Esophagus muscularis mucosa (tissue), 4 donors: Measurements from ENCODE around the gene ASPSCR1. TPM values are rescaled to one million over a fixed set of nuclear protein-coding genes. Genes with fewer than 3 reads are reported as not detected.

Source experiments
- DNase-seq: peaks from one replicate; pipeline ENCODE4 v3.0.0-alpha.2; 2017; ENCODE audit errors: extremely low spot score
- H3K27ac ChIP-seq, 4 donors: fragments of 200-600 bp; sonication (generic); replicated peaks in 1 of 4; 1 replicate in 3 of 4; 2 replicates in 1 of 4; pipeline ENCODE4 v1.5.1; 2016 to 2019; ENCODE audit warnings: mild to moderate bottlenecking in 1 of 4
- H3K27me3 ChIP-seq, 4 donors: fragments of 200-600 bp; sonication (generic); one replicate each; pipeline versions ENCODE4 v1.5.1 to v1.6.0; 2016 to 2019
- H3K36me3 ChIP-seq, 4 donors: fragments of 200-600 bp; sonication (generic); one replicate each; pipeline ENCODE4 v1.5.1; 2016 to 2019
- H3K4me1 ChIP-seq, 4 donors: fragments of 200-600 bp; sonication (generic); one replicate each; pipeline ENCODE4 v1.5.1; 2016 to 2019
- H3K4me3 ChIP-seq, 4 donors: fragments of 200-600 bp; sonication (generic); 1 replicate in 2 of 4; 2 replicates in 2 of 4; pipeline ENCODE4 v1.5.1; 2016 to 2019; ENCODE audit warnings: mild to moderate bottlenecking in 4 of 4, moderate library complexity in 1 of 4
- H3K9me3 ChIP-seq, 4 donors: fragments of 200-600 bp; sonication (generic); 1 replicate in 3 of 4; 2 replicates in 1 of 4; pipeline ENCODE4 v1.5.1; 2016 to 2019
- EP300 ChIP-seq: sonication (generic); formaldehyde crosslinking; IDR thresholded peaks from one replicate; pipeline ENCODE4 v1.6.1; 2017; ENCODE audit warnings: antibody characterized with exemption
- POLR2A ChIP-seq: fragments of 450-650 bp; IDR thresholded peaks from one replicate; pipeline ENCODE4 v1.6.1; 2017; ENCODE audit warnings: antibody characterized with exemption, moderate library complexity, mild to moderate bottlenecking, low read depth
- POLR2AphosphoS5 ChIP-seq, 2 donors: sonication (generic); formaldehyde crosslinking; IDR thresholded peaks; one replicate each; pipeline ENCODE4 v1.6.1; 2017; ENCODE audit warnings: antibody characterized with exemption in 2 of 2
- WGBS: methylation state at CpG from one replicate; pipeline ENCODE4 v1.1.5; 2018; 5-methylcytosine and 5-hydroxymethylcytosine counted together
- intact Hi-C: fragments of 100-400 bp; cut with DNase I; formaldehyde crosslinking; loops from one replicate; pipeline ENCODE4 v1.15.1; 2023
- total RNA-seq, 4 donors: library from RNA; depleted of rRNA; stranded (reverse); fragments of >200 nt; gene quantifications; one replicate each; pipeline versions ENCODE4 v1.1.0 to v1.2.1, GENCODE V29; 2016
- TF ChIP-seq, protein P1 (sequence below), 3 experiments: fragments of 200-600 bp in 2 of 3; fragments of 450-650 bp in 1 of 3; sonication (generic) in 2 of 3; IDR thresholded peaks; one replicate each; pipeline ENCODE4 v1.5.1; 2017 to 2019; ENCODE audit warnings: antibody characterized with exemption in 3 of 3, mild to moderate bottlenecking in 2 of 3, moderate library complexity in 1 of 3

ASPSCR1 gene
- total RNA-seq, 4 donors from 2014 or later = 15.9 to 18.4 (median 17.3) TPM

DNA sequence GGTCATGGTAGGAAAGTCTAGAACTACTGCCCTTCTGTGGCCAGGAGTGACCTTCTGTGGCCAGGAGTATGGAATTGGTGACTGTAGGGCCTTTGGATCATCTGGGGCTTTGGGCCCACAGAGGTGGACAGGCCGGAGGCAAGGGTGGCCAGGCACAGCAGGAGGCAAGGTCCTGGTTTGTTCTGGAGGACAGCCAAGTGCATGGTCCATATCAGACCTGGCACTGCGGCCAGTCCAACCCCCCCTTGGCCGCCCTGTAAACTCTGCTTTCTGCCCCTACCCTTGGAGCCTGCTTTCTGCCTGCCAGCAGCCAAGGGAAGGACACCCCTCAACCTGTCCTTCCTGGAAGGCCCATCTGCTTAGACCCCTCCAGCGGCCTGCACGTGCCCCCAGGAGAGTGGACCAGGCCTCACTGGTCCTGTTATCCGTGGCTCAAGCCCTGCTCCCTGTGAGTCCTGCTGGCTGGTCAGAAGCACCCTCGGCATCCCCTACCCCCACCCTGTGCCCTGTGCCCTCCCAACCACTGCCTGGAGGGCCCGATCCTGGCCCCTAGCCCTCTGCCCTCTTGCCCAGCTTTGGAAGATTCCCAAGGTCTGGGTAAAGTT lies 62.4 kb downstream of the ASPSCR1 start:
- H3K4me1 ChIP-seq = peaks cover 18 to 25% (median 22%) of the 10 kb centered on the region in 4 donors
- no peak for DNase-seq
- no peaks in the 10 kb centered on the region for H3K27me3 ChIP-seq
- peaks cover 0 to 11% (median 3%) of the 10 kb centered on the region in 4 donors for H3K36me3 ChIP-seq
- H3K27ac ChIP-seq = no peak overlapping the region
- intact Hi-C loops = no loop called here
- TF ChIP-seq, protein P1, sequence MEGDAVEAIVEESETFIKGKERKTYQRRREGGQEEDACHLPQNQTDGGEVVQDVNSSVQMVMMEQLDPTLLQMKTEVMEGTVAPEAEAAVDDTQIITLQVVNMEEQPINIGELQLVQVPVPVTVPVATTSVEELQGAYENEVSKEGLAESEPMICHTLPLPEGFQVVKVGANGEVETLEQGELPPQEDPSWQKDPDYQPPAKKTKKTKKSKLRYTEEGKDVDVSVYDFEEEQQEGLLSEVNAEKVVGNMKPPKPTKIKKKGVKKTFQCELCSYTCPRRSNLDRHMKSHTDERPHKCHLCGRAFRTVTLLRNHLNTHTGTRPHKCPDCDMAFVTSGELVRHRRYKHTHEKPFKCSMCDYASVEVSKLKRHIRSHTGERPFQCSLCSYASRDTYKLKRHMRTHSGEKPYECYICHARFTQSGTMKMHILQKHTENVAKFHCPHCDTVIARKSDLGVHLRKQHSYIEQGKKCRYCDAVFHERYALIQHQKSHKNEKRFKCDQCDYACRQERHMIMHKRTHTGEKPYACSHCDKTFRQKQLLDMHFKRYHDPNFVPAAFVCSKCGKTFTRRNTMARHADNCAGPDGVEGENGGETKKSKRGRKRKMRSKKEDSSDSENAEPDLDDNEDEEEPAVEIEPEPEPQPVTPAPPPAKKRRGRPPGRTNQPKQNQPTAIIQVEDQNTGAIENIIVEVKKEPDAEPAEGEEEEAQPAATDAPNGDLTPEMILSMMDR (IDR thresholded peaks at IDR 0.05) = no peak
- TF ChIP-seq POLR2AphosphoS5 (IDR thresholded peaks at IDR 0.05) (no peak), POLR2A (no peak), EP300 (no peak)
- H3K4me3 ChIP-seq = no peak overlapping the region
- H3K9me3 ChIP-seq = no peaks in the 10 kb centered on the region
- WGBS = 98% methylated on average over 6 of the region's 8 CpGs

DNA sequence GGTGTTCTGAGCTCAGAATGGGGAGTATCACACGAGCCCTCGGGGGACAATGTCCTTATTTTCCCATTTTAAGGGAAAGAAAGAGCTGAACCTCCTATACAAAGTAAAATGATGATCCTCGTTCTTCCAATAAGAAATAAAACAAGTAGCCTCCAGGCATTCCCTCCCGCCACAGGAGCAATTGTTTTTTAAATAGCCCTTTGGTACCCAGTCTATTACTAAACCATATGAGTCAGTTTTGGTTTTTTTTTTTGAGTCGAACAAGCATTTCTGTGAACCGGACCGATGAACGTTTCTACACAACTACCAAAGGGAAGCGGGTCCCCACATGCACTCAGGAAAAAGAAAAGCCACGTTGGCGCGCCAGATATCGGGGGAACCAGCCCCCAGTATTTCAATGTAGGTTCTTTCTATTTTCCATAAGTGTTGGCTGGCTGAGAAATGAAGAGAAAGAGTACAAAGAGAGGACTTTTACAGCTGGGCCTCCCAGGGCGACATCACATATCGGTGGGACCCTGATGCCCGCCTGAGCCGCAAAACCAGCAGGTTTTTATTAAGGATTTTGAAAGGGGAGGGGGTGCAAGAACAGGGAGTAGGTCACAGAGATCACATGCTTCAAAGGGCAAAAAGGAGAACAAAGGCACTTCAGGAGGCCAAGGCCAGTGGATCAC lies 63.9 kb downstream of the ASPSCR1 start:
- no peak for DNase-seq
- no peaks in the 10 kb centered on the region for H3K9me3 ChIP-seq
- no peak overlapping the region for H3K27ac ChIP-seq
- no peaks in the 10 kb centered on the region for H3K36me3 ChIP-seq
- 87% methylated on average over 17 of the region's 17 CpGs for WGBS
- no peak overlapping the region for H3K4me3 ChIP-seq
- no peak for TF ChIP-seq POLR2A
- TF ChIP-seq EP300 = no peak
- no peak for TF ChIP-seq POLR2AphosphoS5 (IDR thresholded peaks at IDR 0.05)
- TF ChIP-seq, protein P1 (IDR thresholded peaks at IDR 0.05) = no peak
- peaks cover 9 to 15% (median 13%) of the 10 kb centered on the region in 4 donors for H3K4me1 ChIP-seq
- no peaks in the 10 kb centered on the region for H3K27me3 ChIP-seq
- intact Hi-C loops = no loop called here

DNA sequence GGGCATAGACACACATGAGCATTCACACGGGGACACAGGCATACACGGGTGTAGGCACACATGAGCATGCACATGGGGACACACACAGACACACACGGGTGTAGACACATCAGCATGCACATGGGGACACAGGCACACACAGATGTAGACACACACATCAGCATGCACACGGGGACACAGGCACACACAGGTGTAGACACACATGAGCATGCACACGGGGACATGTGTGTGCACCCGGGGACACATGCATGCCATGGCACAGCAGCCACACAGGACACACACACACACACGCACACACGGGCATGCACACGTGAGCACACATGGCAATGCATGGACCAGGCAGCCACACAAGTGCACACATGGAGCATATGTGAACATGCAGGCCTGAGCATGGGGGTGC lies 65.2 kb downstream of the ASPSCR1 start:
- H3K36me3 ChIP-seq = peaks cover 6 to 11% (median 10%) of the 10 kb centered on the region in 4 donors
- peaks cover 4 to 8% (median 6%) of the 10 kb centered on the region in 4 donors for H3K4me1 ChIP-seq
- no peak overlapping the region for H3K27ac ChIP-seq
- no peak for TF ChIP-seq POLR2A
- TF ChIP-seq POLR2AphosphoS5 (IDR thresholded peaks at IDR 0.05) = no peak
- TF ChIP-seq, protein P1 (IDR thresholded peaks at IDR 0.05) = no peak
- no peak for TF ChIP-seq EP300
- WGBS = 97% methylated on average over 5 of the region's 9 CpGs
- no peak overlapping the region for H3K4me3 ChIP-seq
- H3K9me3 ChIP-seq = no peaks in the 10 kb centered on the region
- H3K27me3 ChIP-seq = no peaks in the 10 kb centered on the region
- no peak for DNase-seq
- intact Hi-C loops = no loop called here

GRCh38 chr17:82043507-82043906 lies 66.1 kb downstream of the ASPSCR1 start:
- Histone ChIP-seq H3K27ac (no peak overlapping the region), H3K27me3 (no peaks in the 10 kb centered on the region), H3K4me3 (no peak overlapping the region), H3K9me3 (no peaks in the 10 kb centered on the region), H3K4me1 (no peaks in the 10 kb centered on the region), H3K36me3 (peaks cover 11 to 20% (median 18%) of the 10 kb centered on the region in 4 donors)
- TF ChIP-seq POLR2AphosphoS5 (IDR thresholded peaks at IDR 0.05) = no peak
- TF ChIP-seq POLR2A = no peak
- TF ChIP-seq, protein P1 (IDR thresholded peaks at IDR 0.05) = no peak
- DNase-seq = no peak
- WGBS = 72% methylated on average over 12 of the region's 16 CpGs
- intact Hi-C loops = no loop called here
